H9 (cell line): ENCODE data around the gene ABHD3. TPM values are rescaled to one million over a fixed set of nuclear protein-coding genes. Genes with fewer than 3 reads are reported as not detected.

ENCODE experiments used
- DNase-seq: peaks from one replicate; pipeline ENCODE4 v3.0.0-alpha.2; 2017
- H2AFZ ChIP-seq: one replicate; pipeline ENCODE4 v1.6.1; 2013; ENCODE audit warnings: mild to moderate bottlenecking, low read length, control low read depth, moderate library complexity
- H2AK5ac ChIP-seq: 2 replicates; pipeline ENCODE4 v1.6.1; 2013; ENCODE audit warnings: low read length, control low read depth, mixed read lengths; ENCODE audit not compliant: insufficient read length
- H2BK120ac ChIP-seq: one replicate; pipeline ENCODE4 v1.6.1; 2013; ENCODE audit warnings: low read depth, mild to moderate bottlenecking, low read length, control low read depth, inconsistent platforms; ENCODE audit not compliant: poor library complexity, severe bottlenecking
- H2BK12ac ChIP-seq: 2 replicates; pipeline ENCODE4 v1.6.1; 2013; ENCODE audit warnings: low read length, control low read depth, mixed read lengths, low read depth; ENCODE audit not compliant: insufficient read length
- H2BK15ac ChIP-seq: 2 replicates; pipeline ENCODE4 v1.6.1; 2013; ENCODE audit warnings: low read depth, low read length, control low read depth
- H2BK20ac ChIP-seq: one replicate; pipeline ENCODE4 v1.6.1; 2013; ENCODE audit warnings: low read depth, mild to moderate bottlenecking, low read length, control low read depth, inconsistent platforms; ENCODE audit not compliant: poor library complexity, severe bottlenecking
- H2BK5ac ChIP-seq: 2 replicates; pipeline ENCODE4 v1.6.1; 2013; ENCODE audit warnings: low read length, control low read depth, mixed read lengths; ENCODE audit not compliant: insufficient read length
- H3K14ac ChIP-seq: 2 replicates; pipeline ENCODE4 v1.6.1; 2013; ENCODE audit warnings: low read length, control low read depth; ENCODE audit not compliant: insufficient read depth
- H3K18ac ChIP-seq: 2 replicates; pipeline ENCODE4 v1.6.1; 2013; ENCODE audit warnings: low read depth, mild to moderate bottlenecking, mixed read lengths, low read length, control low read depth; ENCODE audit not compliant: insufficient read length
- H3K23ac ChIP-seq: 2 replicates; pipeline ENCODE4 v1.6.1; 2013; ENCODE audit warnings: low read length, control low read depth, mixed read lengths, low read depth; ENCODE audit not compliant: insufficient read length
- H3K23me2 ChIP-seq: 2 replicates; pipeline ENCODE4 v1.6.1; 2013; ENCODE audit warnings: low read depth, mild to moderate bottlenecking, mixed read lengths, low read length, control low read depth; ENCODE audit not compliant: insufficient read length, poor library complexity, severe bottlenecking
- H3K27ac ChIP-seq: 2 replicates; pipeline ENCODE4 v1.5.1; 2013; ENCODE audit warnings: low read length, control low read depth, mixed read lengths, low read depth; ENCODE audit not compliant: insufficient read length
- H3K27me3 ChIP-seq: 2 replicates; pipeline ENCODE4 v1.6.1; 2013; ENCODE audit warnings: low read length, control low read depth, inconsistent platforms; ENCODE audit not compliant: insufficient read depth
- H3K4ac ChIP-seq: 2 replicates; pipeline ENCODE4 v1.6.1; 2013; ENCODE audit warnings: low read depth, mild to moderate bottlenecking, control low read depth, inconsistent platforms, low read length, moderate library complexity
- H3K4me1 ChIP-seq: 2 replicates; pipeline ENCODE4 v1.6.1; 2013; ENCODE audit warnings: low read length, control low read depth, inconsistent platforms; ENCODE audit not compliant: insufficient read depth
- H3K4me2 ChIP-seq: 2 replicates; pipeline ENCODE4 v1.6.1; 2013; ENCODE audit warnings: low read length, control low read depth, mixed read lengths; ENCODE audit not compliant: insufficient read length, insufficient read depth
- H3K56ac ChIP-seq: 2 replicates; pipeline ENCODE4 v1.6.1; 2013; ENCODE audit warnings: low read depth, mild to moderate bottlenecking, mixed read lengths, low read length, control low read depth; ENCODE audit not compliant: insufficient read length
- H3K79me1 ChIP-seq: 2 replicates; pipeline ENCODE4 v1.6.1; 2013; ENCODE audit warnings: low read depth, mild to moderate bottlenecking, moderate library complexity, low read length, control low read depth, inconsistent platforms; ENCODE audit not compliant: insufficient read depth, poor library complexity, severe bottlenecking
- H3K79me2 ChIP-seq: 2 replicates; pipeline ENCODE4 v1.6.1; 2013; ENCODE audit warnings: low read length, control low read depth, inconsistent platforms; ENCODE audit not compliant: insufficient read depth
- H3K9ac ChIP-seq: 2 replicates; pipeline ENCODE4 v1.6.1; 2013; ENCODE audit warnings: low read length, control low read depth, mixed read lengths; ENCODE audit not compliant: insufficient read length; ENCODE audit errors: extremely low read depth
- H3K9me3 ChIP-seq: one replicate; pipeline ENCODE4 v1.6.1; 2013; ENCODE audit warnings: low read depth, low read length, inconsistent platforms; ENCODE audit not compliant: control insufficient read depth
- H3T11ph ChIP-seq: one replicate; pipeline ENCODE4 v1.6.1; 2013; ENCODE audit warnings: mild to moderate bottlenecking, low read length, control low read depth, inconsistent platforms
- H4K20me1 ChIP-seq: one replicate; pipeline ENCODE4 v1.6.1; 2013; ENCODE audit not compliant: control insufficient read depth, insufficient read length, insufficient read depth
- H4K5ac ChIP-seq: 2 replicates; pipeline ENCODE4 v1.6.1; 2013; ENCODE audit warnings: low read depth, mild to moderate bottlenecking, mixed read lengths, low read length, control low read depth; ENCODE audit not compliant: insufficient read length
- H4K8ac ChIP-seq: replicated peaks from 2 replicates; pipeline ENCODE4 v1.6.1; 2013; ENCODE audit warnings: low read length, control low read depth, mixed read lengths, low read depth; ENCODE audit not compliant: insufficient read length
- H4K91ac ChIP-seq: 2 replicates; pipeline ENCODE4 v1.6.1; 2013; ENCODE audit warnings: low read depth, mild to moderate bottlenecking, moderate library complexity, mixed read lengths, low read length, control low read depth; ENCODE audit not compliant: insufficient read length
- H3K27ac Mint-ChIP-seq, 3 experiments: 2 replicates in 2 of 3; 3 replicates in 1 of 3; pipeline ENCODE4 v1.8.0; 2020 to 2021; ENCODE audit warnings: mixed read lengths in 3 of 3, mild to moderate bottlenecking in 1 of 3, moderate library complexity in 1 of 3
- H3K27me3 Mint-ChIP-seq: 2 replicates; pipeline ENCODE4 v1.8.0; 2021; ENCODE audit warnings: low read depth, mild to moderate bottlenecking, moderate library complexity, mixed read lengths
- H3K36me3 Mint-ChIP-seq, 3 experiments: 2 replicates in 2 of 3; 3 replicates in 1 of 3; pipeline ENCODE4 v1.8.0; 2020 to 2021; ENCODE audit warnings: low read depth in 3 of 3, mixed read lengths in 3 of 3; ENCODE audit not compliant: insufficient read depth in 1 of 3
- H3K4me1 Mint-ChIP-seq, 2 experiments: 2 replicates each; pipeline ENCODE4 v1.8.0; 2020; ENCODE audit warnings: mixed read lengths in 2 of 2
- H3K4me3 Mint-ChIP-seq, 2 experiments: 2 replicates in 1 of 2; 3 replicates in 1 of 2; pipeline ENCODE4 v1.8.0; 2020 to 2021; ENCODE audit warnings: mild to moderate bottlenecking in 2 of 2, mixed read lengths in 2 of 2, moderate library complexity in 1 of 2
- H3K9me3 Mint-ChIP-seq, 2 experiments: 2 replicates in 1 of 2; 3 replicates in 1 of 2; pipeline ENCODE4 v1.8.0; 2020; ENCODE audit warnings: mild to moderate bottlenecking in 2 of 2, mixed read lengths in 2 of 2, moderate library complexity in 1 of 2
- CTCF ChIP-seq: fragments of 200-600 bp; sonication (generic); conservative IDR thresholded peaks from 3 replicates; pipeline ENCODE4 v1.8.0; 2021; ENCODE audit warnings: antibody characterized with exemption, mild to moderate bottlenecking
- WGBS: extraction: QIAGEN DNeasy Blood & Tissue Kit; methylation state at CpG from one replicate; pipeline ENCODE4 v1.1.7; 2013; ENCODE audit warnings: missing lambda C conversion rate, low lambda C conversion rate, mixed read lengths; ENCODE audit not compliant: insufficient read length; ENCODE audit errors: extremely low coverage; 5-methylcytosine and 5-hydroxymethylcytosine counted together
- total RNA-seq: library from RNA; stranded (reverse); gene quantifications from 2 replicates; pipeline ENCODE4 v1.2.1, GENCODE V29; 2021

ABHD3 gene
- total RNA-seq, 1 experiment from 2014 or later, result 12.0 TPM

- Histone ChIP-seq H3K14ac (peak within 1 kb of the TSS; percentile 98), H3K23me2 (peaks cover 3% of the 10 kb centered on the region), H4K5ac (no peak within 1 kb of the TSS), H4K20me1 (no peaks in the 10 kb centered on the region), H3K79me1 (no peaks in the 10 kb centered on the region), H2AFZ (no peak within 1 kb of the TSS), H3K4ac (no peak within 1 kb of the TSS), H2BK5ac (no peak within 1 kb of the TSS), H3K79me2 (peaks cover 19% of the 10 kb centered on the region; the same call in 1 of the 2 replicates), H2BK20ac (no peak within 1 kb of the TSS), H3K9ac (peak within 1 kb of the TSS; percentile 90), H4K91ac (no peak within 1 kb of the TSS), H4K8ac (no peak within 1 kb of the TSS), H3K18ac (peak within 1 kb of the TSS; percentile 95), H2BK15ac (no peak within 1 kb of the TSS), H3K4me1 (no peaks in the 10 kb centered on the region), H3K9me3 (no peaks in the 10 kb centered on the region), H2BK12ac (no peak within 1 kb of the TSS), H2AK5ac (no peak within 1 kb of the TSS), H2BK120ac (no peak within 1 kb of the TSS), H3K23ac (no peak within 1 kb of the TSS), H3K27ac (peak within 1 kb of the TSS; percentile 75), H3T11ph (no peak within 1 kb of the TSS), H3K56ac (no peak within 1 kb of the TSS), H3K27me3 (no peaks in the 10 kb centered on the region), H3K4me2 (peak within 1 kb of the TSS; percentile 95)
- no CpG with 5 or more reads among the region's 76 CpGs for WGBS
- peaks cover 43 to 49% of the 10 kb centered on the region in 2 experiments for H3K4me1 Mint-ChIP-seq
- peaks cover 11 to 13% of the 10 kb centered on the region in 2 experiments; a peak in 4 of 5 replicates for H3K9me3 Mint-ChIP-seq
- TF ChIP-seq CTCF, result no peak
- peak within 1 kb of the TSS; percentile 98 to 99 (median 99) for H3K27ac Mint-ChIP-seq
- peak within 1 kb of the TSS; percentile 92 to 95 for H3K4me3 Mint-ChIP-seq
- H3K36me3 Mint-ChIP-seq, result peaks cover 4 to 17% (median 5%) of the 10 kb centered on the region in 3 experiments
- H3K27me3 Mint-ChIP-seq, result peaks cover 3% of the 10 kb centered on the region
- DNase-seq, result peak; percentile 97
Observed at GRCh38 chr18:21740538-21741311, 36.2 kb upstream of the ABHD3 start, which contains the start of gene MIB1. Gene MIB1, plus strand, starts transcription at chr18:21740792. Its CDS starts 792 bp downstream, at chr18:21741584.
